Motor neuron (in vitro differentiated cells): Measurements from ENCODE around the gene LAMB4. TPM values are rescaled to one million over a fixed set of nuclear protein-coding genes. Genes with fewer than 3 reads are reported as not detected.
A peak's percentile ranks its signal among the peaks of the same experiment; 100 is the strongest.
"Not testable (repeated sequence)": the region's sequence is repeated elsewhere in the genome, so short reads cannot be mapped to it uniquely, and the experiment has no call there.

Experiments
- ATAC-seq, 8 experiments: fragments of 200-7000 bp; cut with Tn5 transposase; replicated peaks in 6 of 8; 2 replicates each; pipeline ENCODE4 v1.8.0; 2021; ENCODE audit warnings: mild to moderate bottlenecking in 8 of 8, moderate library complexity in 8 of 8
- H3K27ac ChIP-seq, 2 donors: fragments of 250-450 bp; sonication (Bioruptor Pico); 2 replicates each; pipeline ENCODE4 v1.9.0; 2021; ENCODE audit warnings: antibody characterized with exemption in 2 of 2, mild to moderate bottlenecking in 2 of 2, moderate library complexity in 1 of 2
- H3K4me1 ChIP-seq, 2 donors: fragments of 250-450 bp; sonication (Bioruptor Pico); replicated peaks in 1 of 2; 2 replicates each; pipeline ENCODE4 v1.6.1; 2021; ENCODE audit warnings: antibody characterized with exemption in 2 of 2, mild to moderate bottlenecking in 2 of 2, moderate library complexity in 1 of 2
- H3K4me3 ChIP-seq, 5 donors: fragments of 250-450 bp; sonication (Bioruptor Pico); 2 replicates each; pipeline ENCODE4 v1.9.0; 2021; ENCODE audit warnings: antibody characterized with exemption in 5 of 5, mild to moderate bottlenecking in 5 of 5, moderate library complexity in 4 of 5
- WGBS, 10 experiments: fragments of 450-650 bp; shearing (Covaris generic); methylation state at CpG; one replicate each; pipeline ENCODE4 v1.0.0; 2022; 5-methylcytosine and 5-hydroxymethylcytosine counted together
- in situ Hi-C, 9 experiments: fragments of 400-800 bp; cut with MboI; loops; one replicate each; pipeline ENCODE4 v1.15.0; 2021; ENCODE audit warnings: low sequenced_read_pairs in 9 of 9, low pct_unique_long_range_greater_than_20kb in 2 of 9; ENCODE audit not compliant: unreplicated experiment in 9 of 9
- total RNA-seq, 8 experiments: library from RNA; unstranded; fragments of 300-600 nt; gene quantifications; 2 replicates each; pipeline versions ENCODE4 v1.2.3 to v1.2.4, GENCODE V29; 2022

The LAMB4 gene
- total RNA-seq, 8 experiments from 2014 or later = 0.07 to 1.2 (median 0.56) TPM

DNA sequence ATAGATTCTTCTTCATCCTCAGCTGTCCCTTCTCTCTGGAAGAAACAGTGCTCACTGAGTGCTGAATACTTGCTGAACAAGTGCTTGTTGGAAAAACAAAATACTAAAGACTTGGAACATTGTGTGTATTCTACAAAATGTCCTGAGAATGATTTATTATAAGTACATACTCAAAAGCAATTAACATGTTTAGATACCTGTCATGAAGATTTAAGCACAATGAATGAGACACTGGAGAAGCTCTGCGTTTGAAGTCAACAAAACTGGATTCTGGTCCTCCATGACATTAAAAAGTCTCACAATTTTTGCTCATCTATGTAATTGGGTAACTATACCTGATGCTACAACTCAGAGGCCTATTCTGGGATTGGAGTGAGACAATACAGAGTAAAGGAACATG, 92.4 kb downstream of the LAMB4 start:
- no peak overlapping the region for H3K27ac ChIP-seq
- H3K4me1 ChIP-seq = no peaks in the 10 kb centered on the region
- in situ Hi-C loops = no loop called here
- no peak for ATAC-seq
- H3K4me3 ChIP-seq = no peak overlapping the region
- 67 to 100% (median 86%) methylated on average over 1 of the region's 1 CpG; no CpG with 5 or more reads in 3 of the 10 experiments for WGBS, 10 experiments

DNA sequence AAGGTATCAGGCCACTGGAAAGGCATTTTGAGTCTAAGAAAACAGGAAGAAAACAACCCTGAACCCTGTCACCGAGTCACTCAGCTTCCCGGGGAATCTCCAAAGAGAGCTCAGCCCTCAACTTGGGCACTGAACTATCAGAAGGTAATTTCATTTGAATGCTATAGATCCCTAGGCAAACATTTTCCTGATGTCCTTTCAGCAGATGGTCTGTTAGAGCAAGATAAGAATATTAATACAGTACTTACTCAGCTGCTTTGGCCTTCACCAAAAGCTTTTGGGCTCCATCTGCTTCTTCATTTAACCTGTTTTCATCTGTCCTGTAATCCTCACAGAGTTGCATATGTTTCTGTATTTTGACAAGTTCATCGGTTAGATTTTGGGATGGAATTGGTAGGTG, 93.0 kb downstream of the LAMB4 start:
- WGBS, 10 experiments = 81 to 100% (median 92%) methylated on average over 1 to 3 of the region's 3 CpGs
- Histone ChIP-seq H3K4me1 (no peaks in the 10 kb centered on the region), H3K4me3 (no peak overlapping the region), H3K27ac (no peak overlapping the region)
- in situ Hi-C loops = no loop called here
- ATAC-seq = no peak

DNA sequence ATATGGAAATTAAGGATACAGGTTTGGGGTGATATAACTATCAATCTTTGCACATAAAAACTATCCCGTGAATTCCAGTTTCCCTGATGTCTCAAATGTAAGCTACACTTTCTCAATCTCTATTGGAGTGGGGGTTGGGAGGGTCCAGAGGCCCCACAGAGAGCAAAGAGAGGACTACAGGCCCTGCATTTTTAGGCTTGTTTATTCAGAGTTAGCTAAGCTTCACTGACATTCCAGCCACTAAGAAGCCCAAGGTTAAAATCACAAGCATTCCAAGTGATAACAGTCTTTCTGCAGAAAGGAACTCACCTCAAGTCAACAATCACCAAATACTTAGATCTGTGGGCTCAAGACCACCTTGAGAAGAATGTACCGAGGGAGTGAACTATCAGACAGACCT, 95.6 kb downstream of the LAMB4 start:
- 40 to 100% (median 71%) methylated on average over 1 to 2 of the region's 2 CpGs; no CpG with 5 or more reads in 3 of the 10 experiments for WGBS, 10 experiments
- Histone ChIP-seq H3K4me1 (no peaks in the 10 kb centered on the region), H3K4me3 (no peak overlapping the region), H3K27ac (no peak overlapping the region)
- in situ Hi-C loops = no loop called here
- ATAC-seq = no peak

DNA sequence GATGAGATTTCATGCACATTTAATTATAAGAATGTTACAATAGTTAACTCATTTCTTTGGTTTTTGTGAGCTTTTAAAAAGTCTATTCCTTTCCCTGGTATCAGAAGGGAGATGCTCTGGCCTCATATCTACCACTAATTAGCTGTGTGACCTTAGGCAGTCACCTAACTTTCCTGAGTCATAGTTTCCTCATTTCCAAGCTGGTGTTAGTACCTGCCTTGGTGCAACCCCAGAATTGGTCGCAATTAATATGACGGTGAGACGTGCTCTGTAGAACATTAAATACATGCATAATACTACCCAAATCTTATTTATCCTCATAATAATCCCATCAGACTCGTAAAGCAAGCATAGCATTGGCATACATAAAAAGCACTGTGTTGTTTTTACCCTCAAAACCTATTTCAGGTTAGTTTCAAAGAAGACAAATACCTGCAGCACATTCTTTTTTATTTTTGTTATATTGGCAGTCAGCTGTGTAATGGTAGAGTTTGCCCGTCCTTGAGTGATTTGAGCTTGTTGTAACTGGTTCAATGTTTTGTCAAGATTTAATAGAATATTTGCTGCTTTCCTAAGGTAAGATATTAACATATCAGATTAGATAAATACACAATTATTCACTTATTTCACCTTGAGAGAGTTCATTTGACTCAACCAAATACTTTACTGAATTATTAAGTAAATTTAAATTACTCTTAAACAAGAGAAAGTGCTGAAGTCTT, 96.2 kb downstream of the LAMB4 start:
- in situ Hi-C loops = no loop called here
- WGBS, 10 experiments = 71 to 100% (median 89%) methylated on average over 2 to 5 of the region's 5 CpGs; no CpG with 5 or more reads in 1 of the 10 experiments
- ATAC-seq = no peak
- Histone ChIP-seq H3K27ac (no peak overlapping the region), H3K4me1 (no peaks in the 10 kb centered on the region), H3K4me3 (no peak overlapping the region)

DNA sequence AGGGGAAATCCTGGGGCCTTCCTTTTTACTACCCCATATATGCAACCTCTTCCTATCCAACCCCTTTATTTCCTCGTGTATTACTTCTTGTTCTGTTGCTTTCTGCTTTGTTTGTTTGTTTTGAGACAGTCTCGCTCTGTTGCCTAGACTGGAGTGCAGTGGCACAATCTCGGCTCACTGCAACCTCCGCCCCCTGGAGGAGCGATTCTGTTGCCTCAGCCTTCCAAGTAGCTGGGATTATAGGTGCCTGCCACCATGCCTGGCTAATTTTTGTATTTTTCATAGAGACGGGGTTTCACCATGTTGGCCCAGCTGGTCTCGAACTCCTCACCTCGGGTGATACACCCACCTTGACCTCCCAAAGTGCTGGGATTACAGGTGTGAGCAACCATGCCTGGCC, 96.9 kb downstream of the LAMB4 start:
- H3K4me1 ChIP-seq, in situ Hi-C loops, ATAC-seq, H3K27ac ChIP-seq, H3K4me3 ChIP-seq: not testable (repeated sequence)
- WGBS, 10 experiments = 67 to 93% (median 83%) methylated on average over 2 to 6 of the region's 8 CpGs

DNA sequence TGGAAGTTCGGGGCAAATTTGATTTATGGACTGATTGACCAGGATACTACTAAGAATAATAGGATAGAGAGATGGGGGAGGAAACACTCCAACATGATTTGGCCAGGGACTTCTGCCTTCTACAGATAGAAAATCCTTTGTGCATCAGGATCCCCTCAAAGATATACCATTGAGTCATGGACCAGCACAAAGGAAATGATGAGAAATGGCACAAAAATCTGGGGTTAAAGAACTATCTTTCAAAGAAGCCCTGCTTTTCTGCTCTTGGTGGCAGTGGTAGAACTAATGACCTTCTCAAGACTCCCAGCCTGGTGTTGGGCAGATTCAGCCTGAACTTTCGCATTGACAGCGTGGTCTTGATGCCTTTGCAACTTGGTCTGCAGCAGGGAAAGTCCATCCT, 99.6 kb downstream of the LAMB4 start:
- 11 to 100% (median 80%) methylated on average over 1 to 3 of the region's 3 CpGs; no CpG with 5 or more reads in 1 of the 10 experiments for WGBS, 10 experiments
- in situ Hi-C loops = no loop called here
- Histone ChIP-seq H3K27ac (no peak overlapping the region), H3K4me1 (no peaks in the 10 kb centered on the region), H3K4me3 (no peak overlapping the region)
- no peak for ATAC-seq

DNA sequence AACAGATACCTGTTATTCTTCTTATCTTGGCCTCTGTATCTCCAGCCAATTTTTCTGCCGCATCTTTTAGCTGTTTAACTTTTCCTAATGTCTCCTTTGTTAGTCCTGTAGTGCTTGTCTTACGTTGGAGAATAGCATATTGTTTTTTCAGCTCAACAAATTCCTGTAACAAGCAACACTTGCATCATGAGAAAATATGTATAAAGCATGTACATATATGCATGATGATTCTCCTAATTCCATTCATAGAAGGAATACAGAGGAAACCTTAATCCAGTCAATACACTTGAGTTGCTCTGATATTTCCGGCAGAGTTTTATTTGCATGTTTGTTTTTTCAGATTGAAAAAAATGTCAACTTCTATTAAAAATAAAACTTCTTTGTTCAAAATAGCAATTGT, 101.1 kb downstream of the LAMB4 start:
- in situ Hi-C loops = no loop called here
- 33 to 100% (median 96%) methylated on average over 1 to 3 of the region's 3 CpGs for WGBS, 10 experiments
- no peak overlapping the region for H3K27ac ChIP-seq
- no peaks in the 10 kb centered on the region for H3K4me1 ChIP-seq
- peak in 3 of 8 experiments; percentile 69 to 94 (median 82) for ATAC-seq
- no peak overlapping the region for H3K4me3 ChIP-seq

DNA sequence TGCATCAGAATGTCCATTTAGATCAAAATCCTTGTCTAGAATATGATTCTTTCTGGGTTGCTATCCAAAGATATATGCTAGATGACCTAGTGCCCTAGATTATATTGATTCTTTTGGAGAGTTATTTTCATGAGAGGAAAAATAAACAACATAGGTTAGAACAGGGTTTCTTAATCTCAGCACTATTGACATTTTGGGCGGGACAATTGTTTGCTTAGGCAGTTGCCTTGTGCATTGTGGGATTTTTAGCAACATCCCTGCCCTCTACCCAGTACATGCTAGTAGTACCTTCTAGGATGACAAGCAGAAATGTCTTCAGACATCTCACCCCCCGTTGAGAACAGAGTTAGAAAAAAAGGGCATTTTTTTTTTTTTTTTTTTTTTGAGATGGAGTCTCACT, 102.0 kb downstream of the LAMB4 start:
- in situ Hi-C loops = no loop called here
- WGBS, 10 experiments = 68 to 100% (median 83%) methylated on average over 1 to 2 of the region's 2 CpGs; no CpG with 5 or more reads in 2 of the 10 experiments
- ATAC-seq = peak in 1 of 8 experiments; percentile 67
- H3K4me1 ChIP-seq = no peaks in the 10 kb centered on the region
- no peak overlapping the region for H3K4me3 ChIP-seq
- no peak overlapping the region for H3K27ac ChIP-seq

DNA sequence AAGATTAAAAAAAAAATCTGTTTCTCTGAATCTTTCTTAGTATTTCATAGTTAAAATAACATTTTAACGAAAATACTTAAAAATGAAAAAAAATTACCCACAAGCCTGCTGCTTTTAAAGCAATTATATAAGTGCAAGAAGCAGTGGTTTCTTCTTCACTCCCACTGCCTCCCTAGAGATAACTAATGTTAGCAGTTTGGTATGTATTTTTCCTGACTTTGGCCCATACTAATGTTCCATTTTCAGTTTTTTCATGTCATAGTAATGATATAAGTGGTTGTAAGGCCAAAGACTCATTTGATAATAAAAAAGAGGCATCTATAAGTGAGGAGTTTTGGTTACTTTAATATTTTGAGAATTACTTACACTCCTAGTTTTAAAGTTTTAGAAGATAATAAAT, 102.9 kb downstream of the LAMB4 start:
- ATAC-seq = no peak
- in situ Hi-C loops = no loop called here
- 17 to 80% (median 67%) methylated on average over 1 of the region's 1 CpG; no CpG with 5 or more reads in 1 of the 10 experiments for WGBS, 10 experiments
- Histone ChIP-seq H3K4me1 (no peaks in the 10 kb centered on the region), H3K4me3 (no peak overlapping the region), H3K27ac (no peak overlapping the region)

DNA sequence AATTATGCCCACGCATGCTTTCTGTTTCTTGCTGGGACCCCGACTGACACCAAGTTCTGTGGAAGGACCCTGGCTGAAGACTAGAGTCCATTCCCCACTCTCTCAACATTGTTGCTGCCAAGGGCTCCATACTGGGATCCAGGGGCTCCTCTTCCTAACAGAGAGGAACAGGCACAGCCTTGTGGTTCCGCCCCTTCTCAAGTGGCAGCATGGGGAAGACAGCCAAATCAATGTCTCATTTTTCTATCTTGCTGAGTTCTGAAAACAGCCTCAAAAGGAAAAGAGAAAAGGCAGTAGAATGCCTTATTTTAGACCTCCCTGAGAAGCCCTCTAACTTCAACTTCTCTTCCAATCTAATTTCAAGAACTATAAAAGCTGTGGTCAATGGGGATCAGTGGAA, 103.5 kb downstream of the LAMB4 start:
- WGBS, 10 experiments = 85 to 100% (median 94%) methylated on average over 1 to 3 of the region's 3 CpGs; no CpG with 5 or more reads in 4 of the 10 experiments
- peak in 1 of 8 experiments; percentile 19 for ATAC-seq
- in situ Hi-C loops = no loop called here
- Histone ChIP-seq H3K4me3 (no peak overlapping the region), H3K27ac (no peak overlapping the region), H3K4me1 (no peaks in the 10 kb centered on the region)

DNA sequence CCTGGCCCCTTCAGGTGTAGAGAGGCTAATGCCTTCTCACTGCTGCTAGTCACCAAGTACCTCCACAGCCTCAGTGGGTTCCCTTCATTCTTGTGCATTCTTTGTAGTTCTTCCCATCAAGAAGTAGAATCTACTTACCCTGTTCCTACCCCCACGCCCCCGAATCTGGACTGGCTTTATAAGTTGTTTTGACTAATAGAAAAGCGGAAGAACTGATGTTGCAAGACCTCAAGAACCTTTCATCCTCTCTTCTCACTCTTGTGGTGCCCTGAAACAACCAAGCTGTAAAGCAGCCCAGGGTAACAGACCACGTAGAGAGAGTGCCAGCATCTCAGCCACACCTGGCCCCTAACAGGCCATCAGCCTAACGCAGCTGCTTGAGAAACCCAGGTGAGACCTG, 104.0 kb downstream of the LAMB4 start:
- no peaks in the 10 kb centered on the region for H3K4me1 ChIP-seq
- H3K4me3 ChIP-seq = no peak overlapping the region
- in situ Hi-C loops = no loop called here
- WGBS, 10 experiments = 82 to 100% (median 89%) methylated on average over 2 to 5 of the region's 5 CpGs; no CpG with 5 or more reads in 2 of the 10 experiments
- no peak overlapping the region for H3K27ac ChIP-seq
- no peak for ATAC-seq

DNA sequence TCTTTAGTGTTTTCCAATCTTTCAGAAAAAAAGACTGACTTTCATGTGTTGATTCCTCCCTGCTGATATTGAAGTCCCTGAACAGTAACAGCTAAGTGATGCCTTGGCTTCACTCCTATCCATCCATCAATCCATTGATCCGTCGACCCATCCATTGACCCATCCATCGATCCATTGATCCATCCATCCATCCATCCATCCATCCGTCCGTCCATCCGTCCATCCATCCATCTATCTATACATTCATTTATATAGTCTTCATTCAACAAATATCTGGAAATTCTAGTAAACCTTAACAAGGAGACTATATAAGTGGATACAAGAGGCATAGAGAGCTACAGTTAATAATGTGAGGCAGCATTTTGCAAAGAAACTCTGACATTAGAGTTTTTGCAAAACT, 105.6 kb downstream of the LAMB4 start:
- in situ Hi-C loops = no loop called here
- Histone ChIP-seq H3K4me3 (no peak overlapping the region), H3K4me1 (no peaks in the 10 kb centered on the region), H3K27ac (no peak overlapping the region)
- ATAC-seq = no peak
- WGBS, 10 experiments = 57 to 100% (median 94%) methylated on average over 3 to 6 of the region's 6 CpGs; no CpG with 5 or more reads in 1 of the 10 experiments

DNA sequence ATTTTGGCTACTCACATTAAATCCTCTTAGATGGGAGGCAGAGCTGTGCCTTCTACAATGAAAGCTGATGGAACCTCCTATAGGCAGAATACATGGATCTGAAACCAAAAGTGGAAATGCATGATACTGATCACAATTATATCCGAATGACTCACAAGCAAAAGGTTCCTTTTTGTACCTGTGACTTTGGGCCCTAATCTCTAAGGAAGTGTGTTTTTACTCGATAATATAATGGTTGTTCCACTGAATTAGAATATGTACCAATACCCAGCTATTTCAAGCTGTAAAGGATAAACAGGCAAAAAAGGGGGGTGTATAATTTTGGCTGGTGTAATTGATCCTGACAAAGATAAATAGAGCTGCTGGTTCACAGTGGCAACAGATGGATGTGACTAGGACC, 109.6 kb downstream of the LAMB4 start:
- ATAC-seq = no peak

DNA sequence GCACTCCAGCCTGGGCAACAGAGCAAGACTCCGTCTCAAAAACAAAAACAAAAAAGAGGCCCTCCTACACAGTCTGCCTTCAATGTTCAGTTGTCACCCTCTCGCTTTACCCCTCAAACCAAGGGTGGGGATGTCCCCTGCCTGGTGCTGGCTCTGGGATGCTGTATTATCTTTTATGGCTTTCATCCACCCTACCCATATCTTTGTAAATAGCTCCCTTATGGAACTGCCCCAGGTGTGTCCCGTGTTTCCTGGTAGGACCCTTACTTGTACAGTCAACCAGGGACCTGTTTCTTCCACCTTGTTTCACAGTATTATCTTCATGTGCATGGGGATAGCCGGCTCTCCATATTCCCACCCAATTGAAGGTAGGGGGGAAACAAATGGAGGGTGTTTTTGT, 111.5 kb downstream of the LAMB4 start:
- in situ Hi-C loops = no loop called here
- ATAC-seq = no peak
- Histone ChIP-seq H3K4me1 (peaks cover 0 to 6% of the 10 kb centered on the region in 2 donors), H3K4me3 (no peak overlapping the region), H3K27ac (no peak overlapping the region)
- WGBS, 10 experiments = 80 to 100% (median 100%) methylated on average over 1 to 4 of the region's 4 CpGs; no CpG with 5 or more reads in 3 of the 10 experiments

More for the DNA sequence above, 109.6 kb downstream of the LAMB4 start:
- Histone ChIP-seq H3K4me3 (no peak overlapping the region), H3K27ac (no peak overlapping the region), H3K4me1 (peaks cover 0 to 6% of the 10 kb centered on the region in 2 donors)
- WGBS, 10 experiments = 55 to 100% (median 86%) methylated on average over 1 to 2 of the region's 2 CpGs; no CpG with 5 or more reads in 1 of the 10 experiments
- in situ Hi-C loops = no loop called here
